WTC11 (cell line): Measurements from ENCODE around the gene MYH14.

Experiments used
- TF ChIP-seq, protein P1 (sequence below): sonication (generic); formaldehyde crosslinking; IDR thresholded peaks from 2 replicates; pipeline ENCODE4 v1.8.0; 2022; ENCODE audit warnings: missing genetic modification reagents
- TF ChIP-seq, protein P2 (sequence below): fragments of 200-600 bp; IDR thresholded peaks from 2 replicates; pipeline ENCODE4 v1.8.0; 2022; ENCODE audit warnings: antibody characterized with exemption
- TF ChIP-seq, protein P3 (sequence below): fragments of 250-450 bp; sonication (Bioruptor Pico); IDR thresholded peaks from 2 replicates; pipeline ENCODE4 v1.9.0; 2021; ENCODE audit warnings: moderate library complexity, mild to moderate bottlenecking, inconsistent platforms, borderline replicate concordance

DNA sequence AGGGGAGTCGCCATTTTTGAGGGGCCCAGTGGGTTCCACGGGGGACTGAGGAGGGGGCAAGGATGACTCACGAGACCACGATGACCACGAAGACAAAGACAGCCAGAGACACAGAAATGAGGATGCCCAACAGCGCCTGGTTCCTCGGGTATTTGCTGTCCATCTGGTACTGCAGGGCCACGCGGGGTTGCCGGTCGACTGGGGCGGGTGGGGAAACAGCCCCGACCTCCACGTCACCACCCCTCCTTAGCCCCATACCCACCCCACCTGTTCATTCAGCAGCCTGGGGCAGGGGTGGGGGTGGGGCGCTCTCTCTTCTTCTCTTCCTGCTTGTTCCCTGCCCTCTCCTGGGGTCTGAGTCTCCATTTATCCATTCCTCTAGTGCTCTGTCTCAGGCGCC, 48.9 kb upstream of the MYH14 start:
- TF ChIP-seq, protein P1, sequence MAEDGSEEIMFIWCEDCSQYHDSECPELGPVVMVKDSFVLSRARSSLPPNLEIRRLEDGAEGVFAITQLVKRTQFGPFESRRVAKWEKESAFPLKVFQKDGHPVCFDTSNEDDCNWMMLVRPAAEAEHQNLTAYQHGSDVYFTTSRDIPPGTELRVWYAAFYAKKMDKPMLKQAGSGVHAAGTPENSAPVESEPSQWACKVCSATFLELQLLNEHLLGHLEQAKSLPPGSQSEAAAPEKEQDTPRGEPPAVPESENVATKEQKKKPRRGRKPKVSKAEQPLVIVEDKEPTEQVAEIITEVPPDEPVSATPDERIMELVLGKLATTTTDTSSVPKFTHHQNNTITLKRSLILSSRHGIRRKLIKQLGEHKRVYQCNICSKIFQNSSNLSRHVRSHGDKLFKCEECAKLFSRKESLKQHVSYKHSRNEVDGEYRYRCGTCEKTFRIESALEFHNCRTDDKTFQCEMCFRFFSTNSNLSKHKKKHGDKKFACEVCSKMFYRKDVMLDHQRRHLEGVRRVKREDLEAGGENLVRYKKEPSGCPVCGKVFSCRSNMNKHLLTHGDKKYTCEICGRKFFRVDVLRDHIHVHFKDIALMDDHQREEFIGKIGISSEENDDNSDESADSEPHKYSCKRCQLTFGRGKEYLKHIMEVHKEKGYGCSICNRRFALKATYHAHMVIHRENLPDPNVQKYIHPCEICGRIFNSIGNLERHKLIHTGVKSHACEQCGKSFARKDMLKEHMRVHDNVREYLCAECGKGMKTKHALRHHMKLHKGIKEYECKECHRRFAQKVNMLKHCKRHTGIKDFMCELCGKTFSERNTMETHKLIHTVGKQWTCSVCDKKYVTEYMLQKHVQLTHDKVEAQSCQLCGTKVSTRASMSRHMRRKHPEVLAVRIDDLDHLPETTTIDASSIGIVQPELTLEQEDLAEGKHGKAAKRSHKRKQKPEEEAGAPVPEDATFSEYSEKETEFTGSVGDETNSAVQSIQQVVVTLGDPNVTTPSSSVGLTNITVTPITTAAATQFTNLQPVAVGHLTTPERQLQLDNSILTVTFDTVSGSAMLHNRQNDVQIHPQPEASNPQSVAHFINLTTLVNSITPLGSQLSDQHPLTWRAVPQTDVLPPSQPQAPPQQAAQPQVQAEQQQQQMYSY (CRISPR knock-in tag): no peak
- TF ChIP-seq, protein P2, sequence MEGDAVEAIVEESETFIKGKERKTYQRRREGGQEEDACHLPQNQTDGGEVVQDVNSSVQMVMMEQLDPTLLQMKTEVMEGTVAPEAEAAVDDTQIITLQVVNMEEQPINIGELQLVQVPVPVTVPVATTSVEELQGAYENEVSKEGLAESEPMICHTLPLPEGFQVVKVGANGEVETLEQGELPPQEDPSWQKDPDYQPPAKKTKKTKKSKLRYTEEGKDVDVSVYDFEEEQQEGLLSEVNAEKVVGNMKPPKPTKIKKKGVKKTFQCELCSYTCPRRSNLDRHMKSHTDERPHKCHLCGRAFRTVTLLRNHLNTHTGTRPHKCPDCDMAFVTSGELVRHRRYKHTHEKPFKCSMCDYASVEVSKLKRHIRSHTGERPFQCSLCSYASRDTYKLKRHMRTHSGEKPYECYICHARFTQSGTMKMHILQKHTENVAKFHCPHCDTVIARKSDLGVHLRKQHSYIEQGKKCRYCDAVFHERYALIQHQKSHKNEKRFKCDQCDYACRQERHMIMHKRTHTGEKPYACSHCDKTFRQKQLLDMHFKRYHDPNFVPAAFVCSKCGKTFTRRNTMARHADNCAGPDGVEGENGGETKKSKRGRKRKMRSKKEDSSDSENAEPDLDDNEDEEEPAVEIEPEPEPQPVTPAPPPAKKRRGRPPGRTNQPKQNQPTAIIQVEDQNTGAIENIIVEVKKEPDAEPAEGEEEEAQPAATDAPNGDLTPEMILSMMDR: no peak
- TF ChIP-seq, protein P3, sequence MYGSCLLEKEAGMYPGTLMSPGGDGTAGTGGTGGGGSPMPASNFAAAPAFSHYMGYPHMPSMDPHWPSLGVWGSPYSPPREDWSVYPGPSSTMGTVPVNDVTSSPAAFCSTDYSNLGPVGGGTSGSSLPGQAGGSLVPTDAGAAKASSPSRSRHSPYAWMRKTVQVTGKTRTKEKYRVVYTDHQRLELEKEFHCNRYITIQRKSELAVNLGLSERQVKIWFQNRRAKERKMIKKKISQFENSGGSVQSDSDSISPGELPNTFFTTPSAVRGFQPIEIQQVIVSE (CRISPR knock-in tag): no peak
